ENCODE measurements around the gene ATXN7.

Gene ATXN7

GRCh38 chr3:64022451-64023186, 159.0 kb downstream of the ATXN7 start:
- H3K27ac ChIP-seq (ENCODE audit: low read depth, low read length), result no peak overlapping the region
- peak overlapping the region; percentile 27 for H3K4me2 ChIP-seq (ENCODE audit: low read length)
- no peak overlapping the region for H2AK5ac ChIP-seq (ENCODE audit: low read length)
- H3K79me1 ChIP-seq (ENCODE audit: low read length), result peaks cover 6% of the 10 kb centered on the region
- H3K9ac ChIP-seq (ENCODE audit: low read length), result peak overlapping the region; percentile 98
- H3K4ac ChIP-seq (ENCODE audit: low read depth, low read length), result no peak overlapping the region
- no peaks in the 10 kb centered on the region for H3K4me1 ChIP-seq (ENCODE audit: control insufficient read depth, low read depth, low read length)
- H2BK120ac ChIP-seq (ENCODE audit: low read depth, low read length), result no peak overlapping the region
- DNase-seq, result no peak
- peak overlapping the region; percentile 99 for H3K56ac ChIP-seq (ENCODE audit: low read length)
- H4K8ac ChIP-seq (ENCODE audit: low read depth, low read length), result no peak overlapping the region
- H3K79me2 ChIP-seq (ENCODE audit: control insufficient read depth, insufficient read depth, low read length), result peaks cover 13% of the 10 kb centered on the region
- WGBS (ENCODE audit: extremely low coverage, insufficient coverage, low lambda C conversion rate), result no CpG with 5 or more reads among the region's 24 CpGs
- H2BK15ac ChIP-seq (replicated peaks; ENCODE audit: low read depth), result no peak overlapping the region
- H3K18ac ChIP-seq (ENCODE audit: low read length), result peak overlapping the region; percentile 45
- H3K36me3 ChIP-seq (ENCODE audit: control insufficient read depth, insufficient read depth, low read length), result no peaks in the 10 kb centered on the region
- H3K23ac ChIP-seq (ENCODE audit: low read length), result no peak overlapping the region
- H3K27me3 ChIP-seq (ENCODE audit: insufficient read depth, low read length, poor library complexity), result no peaks in the 10 kb centered on the region
- H4K5ac ChIP-seq (ENCODE audit: low read length), result no peak overlapping the region
- H2BK5ac ChIP-seq (ENCODE audit: low read length), result no peak overlapping the region
- H3K4me3 ChIP-seq (ENCODE audit: low read length), result peak overlapping the region; percentile 98

- H3K4me1 ChIP-seq (ENCODE audit: control insufficient read depth, low read depth, low read length), result no peaks in the 10 kb centered on the region
- peak within 1 kb of the TSS; percentile 98 for H3K9ac ChIP-seq (ENCODE audit: low read length)
- peak within 1 kb of the TSS; percentile 45 for H3K18ac ChIP-seq (ENCODE audit: low read length)
- no peak within 1 kb of the TSS for H2BK15ac ChIP-seq (replicated peaks; ENCODE audit: low read depth)
- peaks cover 13% of the 10 kb centered on the region for H3K79me2 ChIP-seq (ENCODE audit: control insufficient read depth, insufficient read depth, low read length)
- no peak within 1 kb of the TSS for H2AK5ac ChIP-seq (ENCODE audit: low read length)
- H3K79me1 ChIP-seq (ENCODE audit: low read length), result peaks cover 6% of the 10 kb centered on the region
- peak within 1 kb of the TSS; percentile 27 for H3K4me2 ChIP-seq (ENCODE audit: low read length)
- H2BK120ac ChIP-seq (ENCODE audit: low read depth, low read length), result no peak within 1 kb of the TSS
- H4K5ac ChIP-seq (ENCODE audit: low read length), result no peak within 1 kb of the TSS
- peak within 1 kb of the TSS; percentile 99 for H3K56ac ChIP-seq (ENCODE audit: low read length)
- peak within 1 kb of the TSS; percentile 47 for H3K27ac ChIP-seq (ENCODE audit: low read depth, low read length)
- H3K4ac ChIP-seq (ENCODE audit: low read depth, low read length), result no peak within 1 kb of the TSS
- no peak within 1 kb of the TSS for H4K8ac ChIP-seq (ENCODE audit: low read depth, low read length)
- no peaks in the 10 kb centered on the region for H3K27me3 ChIP-seq (ENCODE audit: insufficient read depth, low read length, poor library complexity)
- no CpG with 5 or more reads among the region's 59 CpGs for WGBS (ENCODE audit: extremely low coverage, insufficient coverage, low lambda C conversion rate)
- H3K23ac ChIP-seq (ENCODE audit: low read length), result peak within 1 kb of the TSS; percentile 96
- peak; percentile 92 for DNase-seq
- H3K4me3 ChIP-seq (ENCODE audit: low read length), result peak within 1 kb of the TSS; percentile 98
- H2BK5ac ChIP-seq (ENCODE audit: low read length), result no peak within 1 kb of the TSS
- H3K36me3 ChIP-seq (ENCODE audit: control insufficient read depth, insufficient read depth, low read length), result no peaks in the 10 kb centered on the region
These were observed 159.7 kb downstream of the ATXN7 start, which contains the start of gene PSMD6 for GRCh38 chr3:64023187-64023860. PSMD6 (minus strand) TSS chr3:64023494; CDS start chr3:64023419, 75 bp downstream.

DNA sequence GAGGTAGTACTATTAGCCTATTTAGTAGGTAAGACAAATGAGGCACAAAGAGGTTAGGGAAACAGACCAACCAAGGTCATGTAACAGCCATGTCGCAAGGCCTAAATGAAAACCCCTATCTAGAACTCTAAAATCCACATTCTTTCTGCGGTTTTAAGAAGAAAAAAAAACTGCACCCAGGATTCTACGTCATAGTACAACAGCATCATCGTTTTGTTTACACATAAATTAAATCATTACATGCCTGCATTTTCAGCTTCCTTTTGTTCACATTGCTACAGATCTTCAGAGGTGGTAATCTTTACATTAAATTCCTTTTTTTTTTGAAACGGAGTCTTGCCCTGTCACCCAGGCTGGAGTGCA, 160.2 kb downstream of the ATXN7 start:
- no peak overlapping the region for H3K27ac ChIP-seq (ENCODE audit: low read depth, low read length)
- no peak overlapping the region for H2BK120ac ChIP-seq (ENCODE audit: low read depth, low read length)

DNA sequence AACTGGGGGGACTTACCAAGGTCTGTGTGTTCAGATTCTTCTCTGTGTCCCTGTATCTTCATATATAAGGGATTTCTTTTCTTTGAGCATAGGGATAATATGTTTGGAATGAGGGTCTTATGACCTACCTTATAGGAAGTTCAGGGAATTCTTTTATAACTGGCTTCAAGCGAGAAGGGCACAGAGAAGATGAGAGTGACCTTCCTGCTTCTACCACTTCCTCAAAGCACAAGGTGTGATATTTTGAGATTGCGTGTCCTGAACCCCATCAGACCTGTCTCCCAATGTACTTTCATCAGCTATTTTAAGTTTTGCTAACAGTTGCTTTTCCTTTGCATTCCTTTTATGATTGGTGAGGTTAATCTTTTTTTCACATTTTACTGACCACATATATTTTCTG, 162.7 kb downstream of the ATXN7 start:
- no CpG with 5 or more reads among the region's 2 CpGs for WGBS (ENCODE audit: extremely low coverage, insufficient coverage, low lambda C conversion rate)
- no peak for DNase-seq
- Histone ChIP-seq H2BK15ac (replicated peaks; ENCODE audit: low read depth) (no peak overlapping the region), H3K9ac (ENCODE audit: low read length) (no peak overlapping the region), H3K79me2 (ENCODE audit: control insufficient read depth, insufficient read depth, low read length) (peaks cover 13% of the 10 kb centered on the region), H4K5ac (ENCODE audit: low read length) (no peak overlapping the region), H3K18ac (ENCODE audit: low read length) (no peak overlapping the region), H3K4me1 (ENCODE audit: control insufficient read depth, low read depth, low read length) (no peaks in the 10 kb centered on the region), H3K4ac (ENCODE audit: low read depth, low read length) (no peak overlapping the region), H3K4me2 (ENCODE audit: low read length) (no peak overlapping the region), H3K56ac (ENCODE audit: low read length) (no peak overlapping the region), H2AK5ac (ENCODE audit: low read length) (no peak overlapping the region), H3K27ac (ENCODE audit: low read depth, low read length) (no peak overlapping the region), H4K8ac (ENCODE audit: low read depth, low read length) (no peak overlapping the region), H2BK5ac (ENCODE audit: low read length) (no peak overlapping the region), H3K79me1 (ENCODE audit: low read length) (peaks cover 6% of the 10 kb centered on the region), H2BK120ac (ENCODE audit: low read depth, low read length) (no peak overlapping the region), H3K4me3 (ENCODE audit: low read length) (no peak overlapping the region), H3K36me3 (ENCODE audit: control insufficient read depth, insufficient read depth, low read length) (no peaks in the 10 kb centered on the region), H3K23ac (ENCODE audit: low read length) (no peak overlapping the region), H3K27me3 (ENCODE audit: insufficient read depth, low read length, poor library complexity) (no peaks in the 10 kb centered on the region)

More for the DNA sequence above, 160.2 kb downstream of the ATXN7 start:
- WGBS (ENCODE audit: extremely low coverage, insufficient coverage, low lambda C conversion rate), result no CpG with 5 or more reads among the region's 5 CpGs
- Histone ChIP-seq H4K5ac (ENCODE audit: low read length) (no peak overlapping the region), H3K4me3 (ENCODE audit: low read length) (no peak overlapping the region), H3K56ac (ENCODE audit: low read length) (no peak overlapping the region), H3K79me1 (ENCODE audit: low read length) (peaks cover 6% of the 10 kb centered on the region), H2BK5ac (ENCODE audit: low read length) (no peak overlapping the region), H3K27me3 (ENCODE audit: insufficient read depth, low read length, poor library complexity) (no peaks in the 10 kb centered on the region), H3K4me1 (ENCODE audit: control insufficient read depth, low read depth, low read length) (no peaks in the 10 kb centered on the region), H2AK5ac (ENCODE audit: low read length) (no peak overlapping the region), H3K36me3 (ENCODE audit: control insufficient read depth, insufficient read depth, low read length) (no peaks in the 10 kb centered on the region), H3K4ac (ENCODE audit: low read depth, low read length) (no peak overlapping the region), H3K9ac (ENCODE audit: low read length) (no peak overlapping the region), H3K23ac (ENCODE audit: low read length) (no peak overlapping the region), H3K18ac (ENCODE audit: low read length) (no peak overlapping the region), H4K8ac (ENCODE audit: low read depth, low read length) (no peak overlapping the region), H3K4me2 (ENCODE audit: low read length) (no peak overlapping the region), H3K79me2 (ENCODE audit: control insufficient read depth, insufficient read depth, low read length) (peaks cover 13% of the 10 kb centered on the region), H2BK15ac (replicated peaks; ENCODE audit: low read depth) (no peak overlapping the region)
- DNase-seq, result no peak

DNA sequence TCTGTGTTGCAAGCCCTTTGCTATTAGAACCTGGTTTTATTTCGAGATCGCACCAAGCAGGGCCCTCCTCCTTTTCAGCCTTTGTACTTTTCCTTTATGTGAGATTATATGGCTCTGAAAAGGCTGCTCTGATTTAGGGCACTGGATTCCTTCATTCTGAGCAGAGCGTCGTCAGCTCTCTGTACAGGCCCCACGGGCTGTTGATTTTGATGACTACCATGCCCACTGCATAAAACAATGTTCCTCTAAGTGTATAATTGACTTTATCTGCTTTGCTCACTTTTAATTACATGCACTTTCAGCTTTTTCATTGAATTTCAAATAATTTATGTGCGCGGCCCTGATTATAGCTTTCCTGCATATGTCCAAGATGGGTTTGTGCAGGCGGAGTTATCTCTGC, 164.0 kb downstream of the ATXN7 start:
- no peak overlapping the region for H3K4me2 ChIP-seq (ENCODE audit: low read length)
- H2BK120ac ChIP-seq (ENCODE audit: low read depth, low read length), result no peak overlapping the region
- H2BK5ac ChIP-seq (ENCODE audit: low read length), result no peak overlapping the region
- H4K8ac ChIP-seq (ENCODE audit: low read depth, low read length), result no peak overlapping the region
- H3K27me3 ChIP-seq (ENCODE audit: insufficient read depth, low read length, poor library complexity), result no peaks in the 10 kb centered on the region
- WGBS (ENCODE audit: extremely low coverage, insufficient coverage, low lambda C conversion rate), result no CpG with 5 or more reads among the region's 8 CpGs
- no peak for DNase-seq
- no peak overlapping the region for H3K9ac ChIP-seq (ENCODE audit: low read length)
- H3K79me1 ChIP-seq (ENCODE audit: low read length), result peaks cover 2% of the 10 kb centered on the region
- no peaks in the 10 kb centered on the region for H3K36me3 ChIP-seq (ENCODE audit: control insufficient read depth, insufficient read depth, low read length)
- H3K18ac ChIP-seq (ENCODE audit: low read length), result no peak overlapping the region
- H2BK15ac ChIP-seq (replicated peaks; ENCODE audit: low read depth), result no peak overlapping the region
- H3K23ac ChIP-seq (ENCODE audit: low read length), result no peak overlapping the region
- H3K4me1 ChIP-seq (ENCODE audit: control insufficient read depth, low read depth, low read length), result no peaks in the 10 kb centered on the region
- H2AK5ac ChIP-seq (ENCODE audit: low read length), result no peak overlapping the region
- H3K27ac ChIP-seq (ENCODE audit: low read depth, low read length), result no peak overlapping the region
- H3K56ac ChIP-seq (ENCODE audit: low read length), result no peak overlapping the region
- peaks cover 6% of the 10 kb centered on the region for H3K79me2 ChIP-seq (ENCODE audit: control insufficient read depth, insufficient read depth, low read length)
- H3K4me3 ChIP-seq (ENCODE audit: low read length), result no peak overlapping the region
- H3K4ac ChIP-seq (ENCODE audit: low read depth, low read length), result no peak overlapping the region
- H4K5ac ChIP-seq (ENCODE audit: low read length), result no peak overlapping the region

Measured in mesendoderm (in vitro differentiated cells).